K562 (cell line): Measurements from ENCODE around the gene BLCAP. TPM values are rescaled to one million over a fixed set of nuclear protein-coding genes. Genes with fewer than 3 reads are reported as not detected.

Source experiments
- ATAC-seq: fragments of 200-7000 bp; cut with Tn5 transposase; 3 replicates; pipeline ENCODE4 v1.9.1; 2020; ENCODE audit warnings: moderate library complexity
- BruUV-seq: library from RNA; stranded (reverse); fragments of 400-500 nt; replicated peaks from 2 replicates; lab custom pipeline; 2021; lab: Mats Ljungman, UMichigan
- CTCF ChIA-PET: fragments of 300-600 bp; formaldehyde crosslinking; extraction: SDS; loops from one replicate; lab custom pipeline; 2021; ENCODE audit warnings: low intra/inter-chr PET ratio; lab: Yijun Ruan, JAX
- POLR2A ChIA-PET: fragments of 300-600, 350-650 bp; sonication (Branson Sonifier 250); formaldehyde crosslinking; extraction: SDS; loops from one replicate; lab custom pipeline; 2021; ENCODE audit warnings: antibody characterized with exemption, inconsistent platforms; lab: Yijun Ruan, JAX
- DNase-seq, 4 experiments: peaks; one replicate each; pipeline versions ENCODE4 v3.0.0 to v3.0.0-alpha.2; 2011 to 2018; ENCODE audit warnings: low spot score in 3 of 4, mixed read lengths in 3 of 4; ENCODE audit errors: extremely low read depth in 1 of 4
- FAIRE-seq: peaks from 2 replicates; lab custom pipeline; 2011; peaks lifted over from hg19 to GRCh38; lab: Jason Lieb, UNC
- H2AFZ ChIP-seq: 2 replicates; pipeline ENCODE4 v1.6.0; 2011; ENCODE audit warnings: low read depth, low read length, control low read depth, inconsistent platforms
- H3K27ac ChIP-seq: fragments of 200-600 bp; 3 replicates; pipeline ENCODE4 v1.8.0; 2011; ENCODE audit warnings: low read depth, mild to moderate bottlenecking, control low read depth, inconsistent platforms, low read length, moderate library complexity, mixed read lengths; ENCODE audit errors: extremely low read depth
- H3K27me3 ChIP-seq, 2 experiments: fragments of 300-600 bp in 1 of 2; 2 replicates in 1 of 2; 3 replicates in 1 of 2; pipeline versions ENCODE4 v1.6.0 to v1.8.0; 2011; ENCODE audit warnings: inconsistent platforms in 2 of 2, low read length in 2 of 2, mild to moderate bottlenecking in 1 of 2, mixed read lengths in 1 of 2, moderate library complexity in 1 of 2; ENCODE audit not compliant: control insufficient read depth in 2 of 2, insufficient read depth in 2 of 2
- H3K36me3 ChIP-seq: fragments of 300-600 bp; 3 replicates; pipeline ENCODE4 v1.8.0; 2011; ENCODE audit warnings: mild to moderate bottlenecking, low read length, inconsistent platforms; ENCODE audit not compliant: control insufficient read depth, insufficient read depth
- H3K4me1 ChIP-seq, 2 experiments: fragments of 200-600 bp in 1 of 2; replicated peaks in 1 of 2; 2 replicates in 1 of 2; 3 replicates in 1 of 2; pipeline versions ENCODE4 v1.5.1 to v1.8.0; 2011; ENCODE audit warnings: inconsistent platforms in 2 of 2, low read length in 2 of 2, mild to moderate bottlenecking in 1 of 2, mixed read lengths in 1 of 2, moderate library complexity in 1 of 2; ENCODE audit not compliant: control insufficient read depth in 2 of 2, insufficient read depth in 2 of 2
- H3K4me2 ChIP-seq: 2 replicates; pipeline ENCODE4 v1.6.1; 2011; ENCODE audit warnings: low read length, control low read depth, inconsistent platforms, mixed read lengths; ENCODE audit not compliant: insufficient read depth
- H3K4me3 ChIP-seq: fragments of 200-600 bp; sonication (generic), shearing (Covaris generic); 2 replicates; pipeline ENCODE4 v1.5.1; 2016; ENCODE audit warnings: control low read depth, inconsistent platforms
- H3K79me2 ChIP-seq: fragments of 200-600 bp; 3 replicates; pipeline ENCODE4 v1.8.0; 2011; ENCODE audit warnings: low read length, inconsistent platforms; ENCODE audit not compliant: control insufficient read depth, insufficient read depth
- H3K9ac ChIP-seq, 2 experiments: 2 replicates each; pipeline versions ENCODE4 v1.6.0 to v1.6.1; 2011; ENCODE audit warnings: low read depth in 2 of 2, low read length in 2 of 2, control low read depth in 1 of 2, inconsistent platforms in 1 of 2, mild to moderate bottlenecking in 1 of 2, mixed read lengths in 1 of 2; ENCODE audit not compliant: insufficient read depth in 1 of 2
- H3K9me1 ChIP-seq: one replicate; pipeline ENCODE4 v1.6.0; 2011; ENCODE audit warnings: inconsistent platforms, mild to moderate bottlenecking, low read length, moderate library complexity; ENCODE audit not compliant: control insufficient read depth, insufficient read depth
- H3K9me3 ChIP-seq: replicated peaks from 2 replicates; pipeline ENCODE4 v1.5.1; 2011; ENCODE audit warnings: low read depth, low read length, inconsistent platforms; ENCODE audit not compliant: control insufficient read depth, insufficient read depth
- H4K20me1 ChIP-seq: replicated peaks from 2 replicates; pipeline ENCODE4 v1.6.1; 2011; ENCODE audit warnings: low read length, inconsistent platforms, mixed read lengths; ENCODE audit not compliant: control insufficient read depth, insufficient read depth
- HMG20B ChIP-seq: fragments of 250-450 bp; sonication (Bioruptor Pico); IDR thresholded peaks from 2 replicates; pipeline ENCODE4 v1.5.0; 2021; ENCODE audit warnings: mild to moderate bottlenecking
- NFRKB ChIP-seq: fragments of 450-650 bp; IDR thresholded peaks from 2 replicates; pipeline ENCODE4 v1.6.1; 2016; ENCODE audit warnings: low read depth
- SAP30 ChIP-seq: fragments of 200-600 bp; sonication (generic); IDR thresholded peaks from 2 replicates; pipeline ENCODE4 v1.6.1; 2012; ENCODE audit warnings: borderline replicate concordance, low read depth, mild to moderate bottlenecking, moderate library complexity, low read length, control low read depth, inconsistent platforms; ENCODE audit not compliant: insufficient read depth, poor library complexity, severe bottlenecking
- SMAD1 ChIP-seq: fragments of 150-350 bp; IDR thresholded peaks from 2 replicates; pipeline ENCODE4 v1.6.1; 2014; ENCODE audit warnings: low read length, low read depth; ENCODE audit not compliant: partially characterized antibody
- ZNF699 ChIP-seq: fragments of 250-450 bp; sonication (Bioruptor Pico); IDR thresholded peaks from 2 replicates; pipeline ENCODE4 v1.8.0; 2021; ENCODE audit warnings: mild to moderate bottlenecking, moderate library complexity; ENCODE audit not compliant: insufficient replicate concordance
- WGBS: fragments of 100-300 bp; shearing (Covaris generic); methylation state at CpG from one replicate; pipeline ENCODE4 v1.1.6; 2016; ENCODE audit warnings: low coverage, mixed read lengths; ENCODE audit not compliant: insufficient coverage; ENCODE audit errors: missing lambda C conversion rate; 5-methylcytosine and 5-hydroxymethylcytosine counted together
- in situ Hi-C: fragments of 300-500 bp; cut with MboI; formaldehyde crosslinking; loops from 4 replicates; pipeline ENCODE4 v1.15.0; 2018; ENCODE audit warnings: inconsistent platforms, mixed read lengths
- intact Hi-C: fragments of 100-400 bp; cut with micrococcal nuclease; formaldehyde crosslinking; loops from 2 replicates; pipeline ENCODE4 v1.14.2; 2022
- polyA plus RNA-seq, 8 experiments: library from polyadenylated mRNA; depleted of rRNA in 4 of 8; stranded (reverse) in 5 of 8; unstranded in 3 of 8; fragments of >200 nt; fragmentation: Nextera tagmentation in 2 of 8; fragmentation: Illumina TruSeq in 1 of 8; extraction: Ambion mirVana in 2 of 8; extraction: Trizol in 1 of 8; gene quantifications; 2 replicates each; pipeline versions ENCODE4 v1.2.1 to v1.2.3, GENCODE V29; 2011 to 2014; ENCODE audit warnings: inconsistent platforms in 1 of 8, missing spikeins in 1 of 8
- total RNA-seq, 7 experiments: library from RNA; depleted of rRNA in 6 of 7; stranded (reverse); fragments of >200 nt in 6 of 7; fragmentation: Illumina TruSeq in 2 of 7; extraction: Trizol in 2 of 7; gene quantifications; 2 replicates each; pipeline versions ENCODE4 v1.2.1 to v1.2.3, GENCODE V29; 2011 to 2021; ENCODE audit warnings: low replicate concordance in 1 of 7

Gene BLCAP
- total and polyA plus RNA-seq, 9 of the 15 experiments (the other 6 are each of a cell fraction or from before 2014, with no cell fraction given) = 16.9 to 41.5 (median 27.6) TPM

- FAIRE-seq (no peak), ATAC-seq (no peak), DNase-seq (no peak)
- Histone ChIP-seq H3K4me3 (no peak overlapping the region), H3K9me1 (no peaks in the 10 kb centered on the region), H3K4me2 (no peak overlapping the region), H2AFZ (no peak overlapping the region), H3K36me3 (no peaks in the 10 kb centered on the region), H3K9ac (no peak overlapping the region), H3K79me2 (peaks cover 18% of the 10 kb centered on the region), H3K4me1 (peaks cover 16 to 20% of the 10 kb centered on the region in 2 experiments), H3K27ac (no peak overlapping the region), H3K27me3 (no peaks in the 10 kb centered on the region), H3K9me3 (no peaks in the 10 kb centered on the region)
- CTCF ChIA-PET = no interaction called here
- BruUV-seq = no TSS peak
- POLR2A ChIA-PET = interaction anchor here (0.6 to 0.8 kb wide), 2 partner anchors 30 to 365 kb away, joined by 3 to 4 read pairs; no protein-coding TSS in a partner anchor
- WGBS = 25% methylated on average over 2 of the region's 2 CpGs
- in situ Hi-C loops (loop anchor here (10.0 kb wide), 1 partner anchor 276 kb away; no protein-coding TSS in a partner anchor), intact Hi-C loops (loop anchor here (5.0 kb wide), 1 partner anchor 263 kb away; no protein-coding TSS in a partner anchor)
- no peak for TF ChIP-seq HMG20B (CRISPR knock-in tag)
- TF ChIP-seq SMAD1 = no peak
- no peak for TF ChIP-seq NFRKB
- no peak for TF ChIP-seq SAP30
- TF ChIP-seq ZNF699 (CRISPR knock-in tag) = no peak
- TF ChIP-seq, all 486 proteins: peak for 0
- no peaks in the 10 kb centered on the region; the same call in 1 of the 2 replicates for H4K20me1 ChIP-seq
These were observed 3.0 kb upstream of the BLCAP start for GRCh38 chr20:37530696-37531095.
